PC-3 (cell line): ENCODE results near the gene TPM1. TPM values are rescaled to one million over a fixed set of nuclear protein-coding genes. Genes with fewer than 3 reads are reported as not detected.

Experiments used
- ATAC-seq: fragments of 200-7000 bp; cut with Tn5 transposase; 2 replicates; pipeline ENCODE4 v1.9.1; 2020; ENCODE audit warnings: mild to moderate bottlenecking, moderate library complexity
- BruUV-seq: library from RNA; stranded (reverse); fragments of 400-500 nt; replicated peaks from 2 replicates; lab custom pipeline; 2021; lab: Mats Ljungman, UMichigan
- CTCF ChIA-PET: fragments of 300-600 bp; sonication (Branson Sonifier 250); formaldehyde crosslinking; loops from one replicate; lab custom pipeline; 2022; ENCODE audit warnings: antibody characterized with exemption; lab: Charles Lee
- POLR2A ChIA-PET: fragments of 300-600 bp; sonication (Branson Sonifier 250); formaldehyde crosslinking; loops from one replicate; lab custom pipeline; 2022; ENCODE audit warnings: antibody characterized with exemption; ENCODE audit not compliant: unreplicated experiment; lab: Charles Lee
- DNase-seq: peaks from one replicate; pipeline ENCODE4 v3.0.0-alpha.2; 2015
- H2AFZ ChIP-seq: fragments of 300-600 bp; sonication (generic); 2 replicates; pipeline ENCODE4 v1.6.0; 2016; ENCODE audit warnings: antibody characterized with exemption, low read length
- H3F3A ChIP-seq: fragments of 300-600 bp; sonication (generic); one replicate; pipeline ENCODE4 v1.6.0; 2017; ENCODE audit warnings: antibody characterized with exemption, low read length, control low read depth, mild to moderate bottlenecking; ENCODE audit not compliant: unreplicated experiment
- H3K27ac ChIP-seq: fragments of 300-600 bp; sonication (generic); 2 replicates; pipeline ENCODE4 v1.5.1; 2016; ENCODE audit warnings: mild to moderate bottlenecking, low read length
- H3K27me3 ChIP-seq: fragments of 300-600 bp; sonication (generic); 2 replicates; pipeline ENCODE4 v1.6.1; 2016; ENCODE audit warnings: low read length, mixed read lengths
- H3K36me3 ChIP-seq: fragments of 300-600 bp; sonication (generic); 2 replicates; pipeline ENCODE4 v1.6.1; 2016; ENCODE audit warnings: low read depth, mixed run types, low read length, mixed read lengths
- H3K4me1 ChIP-seq: fragments of 300-600 bp; sonication (generic); 2 replicates; pipeline ENCODE4 v1.5.1; 2016; ENCODE audit warnings: low read length; ENCODE audit not compliant: insufficient read depth
- H3K4me2 ChIP-seq: fragments of 300-600 bp; sonication (generic); 2 replicates; pipeline ENCODE4 v1.6.0; 2016; ENCODE audit warnings: low read length
- H3K4me3 ChIP-seq: fragments of 300-600 bp; sonication (generic); 2 replicates; pipeline ENCODE4 v1.5.1; 2016; ENCODE audit warnings: mild to moderate bottlenecking, low read length, mixed read lengths
- H3K79me2 ChIP-seq: fragments of 300-600 bp; sonication (generic); 2 replicates; pipeline ENCODE4 v1.6.1; 2017; ENCODE audit warnings: low read length, mixed read lengths
- H3K9ac ChIP-seq: fragments of 300-600 bp; sonication (generic); 2 replicates; pipeline ENCODE4 v1.6.0; 2016; ENCODE audit warnings: mild to moderate bottlenecking, low read length
- H3K9me2 ChIP-seq: fragments of 300-600 bp; sonication (generic); replicated peaks from 2 replicates; pipeline ENCODE4 v1.6.1; 2016; ENCODE audit warnings: mixed run types, low read length, mixed read lengths
- H3K9me3 ChIP-seq: fragments of 300-600 bp; sonication (generic); 2 replicates; pipeline ENCODE4 v1.6.1; 2016; ENCODE audit warnings: low read length, mixed read lengths
- H4K20me1 ChIP-seq: fragments of 300-600 bp; sonication (generic); 2 replicates; pipeline ENCODE4 v1.6.1; 2016; ENCODE audit warnings: low read length, mixed read lengths
- CTCF ChIP-seq: fragments of 300-600 bp; sonication (generic); conservative IDR thresholded peaks from 2 replicates; pipeline ENCODE4 v1.5.1; 2017; ENCODE audit warnings: antibody characterized with exemption, low read depth, mild to moderate bottlenecking, low read length
- EZH2 ChIP-seq: fragments of 300-600 bp; sonication (generic); IDR thresholded peaks from one replicate; pipeline ENCODE4 v1.6.1; 2017; ENCODE audit warnings: antibody characterized with exemption, mild to moderate bottlenecking, low read length; ENCODE audit not compliant: unreplicated experiment
- EZH2phosphoT487 ChIP-seq: fragments of 300-600 bp; sonication (generic); IDR thresholded peaks from 2 replicates; pipeline ENCODE4 v1.6.1; 2018; ENCODE audit warnings: mild to moderate bottlenecking, antibody characterized with exemption, low read length, borderline replicate concordance
- intact Hi-C: fragments of 100-400 bp; cut with micrococcal nuclease; formaldehyde crosslinking; loops from 2 replicates; pipeline ENCODE4 v1.9.0; 2023
- total RNA-seq: library from RNA; depleted of rRNA; stranded (reverse); fragments of >200 nt; gene quantifications from 2 replicates; pipeline ENCODE4 v1.2.3, GENCODE V29; 2014

The TPM1 gene
- total RNA-seq, 1 experiment from 2014 or later: 127 TPM

- TF ChIP-seq CTCF (no peak), EZH2phosphoT487 (no peak), EZH2 (no peak)
- Histone ChIP-seq H3K27me3 (no peaks in the 10 kb centered on the region), H3K4me1 (peaks cover 5% of the 10 kb centered on the region; the same call in 1 of the 2 replicates), H3F3A (no peaks in the 10 kb centered on the region), H2AFZ (no peak overlapping the region), H4K20me1 (no peaks in the 10 kb centered on the region), H3K9ac (no peak overlapping the region), H3K79me2 (no peaks in the 10 kb centered on the region), H3K9me3 (no peaks in the 10 kb centered on the region), H3K4me2 (no peak overlapping the region), H3K27ac (no peak overlapping the region), H3K9me2 (no peaks in the 10 kb centered on the region), H3K4me3 (no peak overlapping the region), H3K36me3 (no peaks in the 10 kb centered on the region)
- DNase-seq (no peak), ATAC-seq (no peak)
- intact Hi-C loops: no loop called here
- POLR2A ChIA-PET: no interaction called here
- no TSS peak for BruUV-seq
- CTCF ChIA-PET: no interaction called here
These were observed 48.3 kb downstream of the TPM1 start for GRCh38 chr15:63090887-63091286.

- ATAC-seq (no peak), DNase-seq (no peak)
- no peaks in the 10 kb centered on the region for H3K27me3 ChIP-seq
- H3K4me3 ChIP-seq: no peak overlapping the region
- intact Hi-C loops: no loop called here
- no peak overlapping the region for H2AFZ ChIP-seq
- ChIA-PET POLR2A (no interaction called here), CTCF (no interaction called here)
- H3K79me2 ChIP-seq: no peaks in the 10 kb centered on the region
- no peak overlapping the region for H3K4me2 ChIP-seq
- no peak overlapping the region for H3K27ac ChIP-seq
- no peaks in the 10 kb centered on the region for H3K36me3 ChIP-seq
- BruUV-seq: no TSS peak
- H4K20me1 ChIP-seq: no peaks in the 10 kb centered on the region
- H3F3A ChIP-seq: no peaks in the 10 kb centered on the region
- H3K9me2 ChIP-seq: no peaks in the 10 kb centered on the region
- peaks cover 5% of the 10 kb centered on the region; the same call in 1 of the 2 replicates for H3K4me1 ChIP-seq
- no peak for TF ChIP-seq EZH2
- TF ChIP-seq CTCF: no peak
- TF ChIP-seq EZH2phosphoT487: no peak
- H3K9ac ChIP-seq: no peak overlapping the region
- H3K9me3 ChIP-seq: no peaks in the 10 kb centered on the region
These were observed 49.3 kb downstream of the TPM1 start for GRCh38 chr15:63091679-63092446.
